HG03159 (cell line): ENCODE data around the gene UPK3BL2.
"Not testable (repeated sequence)": the region's sequence is repeated elsewhere in the genome, so short reads cannot be mapped to it uniquely, and the experiment has no call there.

Source experiments
- ATAC-seq: cut with Tn5 transposase; IDR thresholded peaks from one replicate; pipeline ENCODE4 v1.9.1; 2021; ENCODE audit warnings: mild to moderate bottlenecking, moderate library complexity; ENCODE audit not compliant: unreplicated experiment

The UPK3BL2 gene

GRCh38 chr7:102532127-102532526 lies 11.4 kb downstream of the UPK3BL2 start:
- ATAC-seq = not testable (repeated sequence)

- not testable (repeated sequence) for ATAC-seq
Measured at GRCh38 chr7:102531583-102531982, 11.9 kb downstream of the UPK3BL2 start.

GRCh38 chr7:102527822-102528793 lies 15.4 kb downstream of the UPK3BL2 start:
- ATAC-seq = not testable (repeated sequence)

GRCh38 chr7:102527182-102527581 lies 16.3 kb downstream of the UPK3BL2 start:
- ATAC-seq = not testable (repeated sequence)

- not testable (repeated sequence) for ATAC-seq
Measured at GRCh38 chr7:102524803-102525202, 18.7 kb downstream of the UPK3BL2 start.

- not testable (repeated sequence) for ATAC-seq
Measured at GRCh38 chr7:102520797-102521196, 22.7 kb downstream of the UPK3BL2 start.

- peak; percentile 67 for ATAC-seq
Measured at GRCh38 chr7:102517550-102518147, 25.8 kb downstream of the UPK3BL2 start, which contains the start of gene RASA4B. Gene RASA4B, minus strand, starts transcription at chr7:102517777. Its CDS starts 67 bp downstream, at chr7:102517710.

GRCh38 chr7:102516951-102517350 lies 26.5 kb downstream of the UPK3BL2 start:
- not testable (repeated sequence) for ATAC-seq

GRCh38 chr7:102515889-102516288 lies 27.6 kb downstream of the UPK3BL2 start:
- ATAC-seq = not testable (repeated sequence)

GRCh38 chr7:102514881-102515721 lies 28.4 kb downstream of the UPK3BL2 start:
- ATAC-seq = peak; percentile 62

- not testable (repeated sequence) for ATAC-seq
Measured at GRCh38 chr7:102512642-102513221, 30.8 kb downstream of the UPK3BL2 start.

- ATAC-seq = peak; percentile 50
Measured at GRCh38 chr7:102511860-102512522, 31.5 kb downstream of the UPK3BL2 start.

GRCh38 chr7:102510575-102510974 lies 32.9 kb downstream of the UPK3BL2 start:
- ATAC-seq = not testable (repeated sequence)

- not testable (repeated sequence) for ATAC-seq
Measured at GRCh38 chr7:102507410-102508088, 35.9 kb downstream of the UPK3BL2 start.

GRCh38 chr7:102505298-102506185 lies 38.0 kb downstream of the UPK3BL2 start:
- ATAC-seq = not testable (repeated sequence)

GRCh38 chr7:102503141-102503540 lies 40.4 kb downstream of the UPK3BL2 start:
- not testable (repeated sequence) for ATAC-seq

GRCh38 chr7:102498321-102498720 lies 45.2 kb downstream of the UPK3BL2 start:
- ATAC-seq = not testable (repeated sequence)

GRCh38 chr7:102497308-102497707 lies 46.2 kb downstream of the UPK3BL2 start:
- not testable (repeated sequence) for ATAC-seq
